ENCODE results near the gene SAMD8.
A peak's percentile ranks its signal among the peaks of the same experiment; 100 is the strongest.
"Not testable (repeated sequence)": the region's sequence is repeated elsewhere in the genome, so short reads cannot be mapped to it uniquely, and the experiment has no call there.

Gene SAMD8

DNA sequence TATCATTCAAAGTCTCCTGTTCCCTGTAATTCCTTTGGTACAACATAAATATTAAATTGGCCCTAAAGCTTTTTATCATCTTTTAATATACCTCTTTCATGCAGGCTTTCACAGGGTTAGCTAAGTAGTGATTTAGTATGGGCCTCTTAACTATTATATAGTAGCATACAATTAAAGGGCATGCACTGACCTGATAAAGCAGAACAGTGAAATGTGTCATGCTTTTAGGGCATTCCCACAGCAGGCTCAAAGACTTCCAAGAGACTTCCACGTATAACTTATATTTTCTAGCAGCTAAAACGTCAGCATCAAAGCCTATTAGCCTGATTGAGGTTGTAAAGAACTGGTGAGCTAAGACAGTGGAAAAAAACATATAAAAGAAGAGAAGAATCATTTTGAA is 35.3 kb downstream of the SAMD8 start:
- DNase-seq: no peak

DNA sequence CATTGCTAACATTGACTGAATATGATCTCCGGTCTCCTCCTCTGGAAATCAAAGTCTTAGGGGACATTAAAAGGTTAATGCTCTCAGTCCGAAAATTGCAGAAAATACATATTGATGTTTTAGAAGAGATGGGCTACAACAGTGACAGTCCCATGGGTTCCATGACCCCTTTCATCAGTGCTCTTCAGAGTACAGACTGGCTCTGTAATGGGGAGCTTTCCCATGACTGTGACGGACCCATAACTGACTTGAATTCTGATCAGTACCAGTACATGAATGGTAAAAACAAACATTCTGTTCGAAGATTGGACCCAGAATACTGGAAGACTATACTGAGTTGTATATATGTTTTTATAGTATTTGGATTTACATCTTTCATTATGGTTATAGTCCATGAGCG is 39.2 kb downstream of the SAMD8 start:
- no peak for DNase-seq

DNA sequence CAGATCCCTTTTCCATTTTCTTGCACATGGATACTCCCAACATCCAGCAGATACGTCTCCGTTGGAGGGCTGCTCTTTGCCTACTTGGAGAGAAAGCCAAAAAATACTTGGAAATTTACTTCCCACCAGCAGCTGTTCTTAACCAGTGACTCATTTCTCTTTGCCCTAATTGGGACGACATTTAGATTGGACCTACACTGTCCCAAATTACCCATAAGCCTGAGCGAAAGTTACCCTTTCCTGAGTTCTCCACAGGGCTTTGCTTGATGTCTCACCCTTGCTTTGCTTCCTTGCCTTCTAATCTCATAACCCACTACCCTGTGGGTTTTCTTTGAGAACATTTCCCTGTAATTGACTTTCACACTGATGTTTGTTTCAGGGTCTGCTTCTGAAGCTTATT is 48.1 kb downstream of the SAMD8 start:
- no peak for DNase-seq

DNA sequence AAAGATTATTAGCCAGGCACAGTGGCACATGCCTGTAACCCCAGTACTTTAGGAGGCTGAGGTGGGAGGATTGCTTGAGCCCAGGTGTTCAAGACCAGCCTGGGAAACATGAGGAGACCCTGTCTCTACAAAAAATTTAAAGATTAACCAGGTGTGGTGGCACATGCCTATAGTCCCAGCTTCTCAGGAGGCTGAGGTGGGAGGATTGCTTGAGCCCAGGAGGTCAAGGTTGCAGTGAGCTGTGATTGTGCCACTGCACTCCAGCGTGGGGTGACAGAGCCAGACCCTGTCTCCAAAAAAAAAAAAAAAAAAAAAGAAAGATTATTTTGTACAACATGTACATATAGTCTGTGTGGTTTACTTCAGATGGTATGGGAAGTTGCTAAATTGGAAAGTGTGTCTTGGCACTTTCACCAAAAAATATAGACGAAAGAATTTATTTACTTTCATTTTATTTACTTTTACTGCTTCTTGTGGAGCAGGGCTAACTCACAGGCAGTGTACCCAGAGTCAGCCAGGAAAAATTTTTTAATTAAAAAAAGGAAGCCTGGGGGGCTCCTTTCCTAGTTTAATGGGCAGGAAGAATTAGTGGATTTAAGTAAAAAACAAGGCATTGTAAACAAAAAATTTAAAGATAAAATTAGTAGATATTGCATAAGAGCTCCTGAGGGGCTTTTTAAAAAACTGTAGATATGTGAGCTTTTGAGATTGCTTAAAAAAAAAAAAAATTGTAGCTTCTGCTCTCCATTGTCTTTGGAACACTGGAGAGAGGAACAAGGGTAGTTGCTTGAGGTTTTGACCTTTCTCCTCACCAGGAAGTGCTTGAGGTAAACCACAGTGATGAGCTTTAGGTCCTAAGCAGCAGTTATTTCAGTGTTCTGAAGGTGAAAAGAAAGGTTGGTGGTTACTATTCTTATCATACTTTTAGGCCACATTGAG is 54.5 kb downstream of the SAMD8 start:
- DNase-seq: no peak

DNA sequence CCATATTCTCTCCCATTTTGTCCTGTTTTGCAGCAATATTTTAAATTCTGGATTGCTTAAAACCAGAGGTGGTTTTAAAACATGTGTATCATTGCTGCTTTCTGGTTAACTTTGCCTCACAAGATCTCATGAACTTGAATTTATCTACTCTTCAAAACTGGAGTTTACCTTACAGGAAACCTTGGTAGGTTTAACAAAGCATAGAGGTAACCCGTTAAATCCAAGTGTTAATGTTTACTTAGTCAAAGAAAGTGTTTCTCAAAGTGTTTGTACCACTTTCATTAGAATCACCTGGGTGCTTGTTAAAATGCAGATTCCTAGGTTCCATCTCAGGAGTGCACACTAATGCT is 55.1 kb downstream of the SAMD8 start:
- DNase-seq: no peak

DNA sequence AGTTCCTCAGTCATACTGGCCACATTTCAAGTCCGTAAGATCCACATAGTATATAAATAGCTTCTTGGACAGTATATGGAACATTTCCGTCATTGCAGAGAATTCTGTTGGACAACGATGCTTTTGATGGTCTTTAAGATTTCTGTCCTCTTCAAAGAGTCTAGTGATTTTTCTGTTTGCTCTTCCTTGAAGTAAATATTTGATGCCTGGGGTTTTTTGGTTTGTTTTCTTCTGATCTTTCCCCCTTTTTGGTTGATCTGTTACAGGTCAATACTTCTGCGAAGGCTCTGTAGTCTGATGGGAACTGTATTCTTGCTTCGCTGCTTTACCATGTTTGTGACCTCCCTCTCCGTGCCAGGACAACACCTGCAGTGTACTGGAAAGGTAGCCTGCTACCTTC is 56.8 kb downstream of the SAMD8 start:
- no peak for DNase-seq

DNA sequence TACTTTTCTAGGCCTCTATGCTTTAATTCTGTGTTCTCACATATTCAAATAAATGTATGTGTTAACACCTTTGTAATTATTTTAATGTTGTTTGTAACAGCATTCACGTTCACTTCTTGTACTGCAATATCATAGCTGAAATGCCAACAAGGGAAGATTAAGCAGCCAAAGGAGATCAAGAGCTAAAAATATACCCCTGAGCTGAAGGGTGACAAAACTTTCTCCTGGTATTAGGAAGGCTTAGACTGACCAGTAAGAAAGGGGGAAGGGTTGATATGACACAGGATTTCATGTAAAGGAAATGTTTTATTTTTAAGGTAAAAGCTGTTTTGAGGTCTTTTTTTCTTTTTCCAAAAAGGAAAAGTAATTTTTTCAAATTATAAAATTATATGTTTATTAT is 58.8 kb downstream of the SAMD8 start:
- no peak for DNase-seq

DNA sequence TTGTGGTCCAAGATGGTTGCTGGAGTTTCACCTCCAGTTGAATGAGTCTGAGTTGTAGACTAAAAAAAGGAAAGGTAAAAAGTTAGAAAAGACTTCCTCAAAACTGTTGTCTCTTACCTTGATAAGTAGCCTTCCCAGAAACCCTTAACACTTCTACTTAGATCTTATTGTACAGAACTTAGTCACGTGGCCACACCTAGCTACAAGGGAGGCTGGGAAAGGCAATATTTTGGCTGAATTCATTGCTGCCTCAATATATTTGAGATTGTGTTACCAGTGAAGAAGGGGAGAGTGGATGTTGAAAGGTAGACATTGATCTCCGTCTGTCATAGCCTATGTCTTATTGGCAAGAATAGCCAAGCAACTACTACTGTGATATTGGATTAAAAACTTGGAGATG is 63.6 kb downstream of the SAMD8 start:
- no peak for DNase-seq

DNA sequence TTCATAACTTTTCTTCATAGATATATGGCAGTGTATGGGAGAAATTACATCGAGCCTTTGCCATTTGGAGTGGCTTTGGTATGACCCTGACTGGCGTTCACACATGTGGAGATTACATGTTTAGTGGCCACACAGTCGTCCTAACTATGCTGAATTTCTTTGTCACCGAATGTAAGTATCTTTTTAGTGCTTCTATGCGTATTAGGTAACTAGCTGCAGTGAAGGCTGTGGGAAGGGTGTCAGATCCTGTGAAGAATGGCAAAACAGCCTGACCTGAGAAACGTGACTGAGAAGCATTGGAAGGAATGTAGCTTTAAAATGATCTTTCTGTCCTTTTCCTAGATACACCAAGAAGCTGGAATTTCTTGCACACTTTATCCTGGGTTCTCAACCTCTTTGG is 64.6 kb downstream of the SAMD8 start:
- no peak for DNase-seq

DNA sequence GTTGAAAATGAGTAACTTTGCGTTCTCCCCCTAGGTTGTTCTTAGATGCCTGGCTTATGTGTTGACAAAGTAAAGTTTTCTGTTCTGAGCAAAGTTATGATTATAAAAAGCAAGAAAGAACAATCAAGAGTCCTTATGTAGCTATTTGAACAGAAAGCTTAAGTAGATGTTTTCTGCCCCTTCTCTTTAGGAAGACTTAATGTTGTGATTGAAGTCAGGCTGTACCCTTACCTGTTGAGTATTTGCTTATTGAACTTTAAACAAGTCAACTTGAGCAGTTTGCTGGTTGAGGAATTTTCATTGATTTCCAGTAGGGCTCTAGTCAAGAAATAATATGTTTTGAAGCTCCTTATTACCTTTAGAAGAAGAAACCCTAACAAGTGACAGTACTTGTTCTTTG is 65.3 kb downstream of the SAMD8 start:
- DNase-seq: no peak

DNA sequence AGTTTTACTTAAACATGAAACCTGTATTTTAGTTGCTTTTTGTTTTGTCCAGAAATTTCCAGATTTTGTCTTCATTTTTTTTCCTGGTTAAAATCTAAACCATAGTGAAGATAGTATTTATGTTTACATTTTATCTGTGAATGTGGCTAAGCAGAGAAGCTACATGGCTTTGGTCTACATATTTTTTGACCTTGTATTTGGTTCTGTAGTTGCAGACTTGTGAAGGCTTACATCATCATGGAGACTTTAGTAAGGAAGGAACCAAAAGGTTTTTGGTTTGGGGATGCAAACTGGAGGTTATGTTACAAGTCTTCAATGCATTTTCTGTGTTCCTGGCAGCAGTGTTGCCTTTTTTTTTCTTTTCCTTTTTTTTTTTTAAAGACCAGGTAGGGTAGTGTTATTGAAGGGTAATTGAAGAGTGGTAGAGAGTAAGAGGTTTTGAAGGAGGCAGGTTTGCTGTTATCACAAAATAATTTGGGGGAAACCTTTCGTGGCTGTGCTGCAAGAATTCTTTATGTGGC is 68.3 kb downstream of the SAMD8 start:
- no peak for DNase-seq

DNA sequence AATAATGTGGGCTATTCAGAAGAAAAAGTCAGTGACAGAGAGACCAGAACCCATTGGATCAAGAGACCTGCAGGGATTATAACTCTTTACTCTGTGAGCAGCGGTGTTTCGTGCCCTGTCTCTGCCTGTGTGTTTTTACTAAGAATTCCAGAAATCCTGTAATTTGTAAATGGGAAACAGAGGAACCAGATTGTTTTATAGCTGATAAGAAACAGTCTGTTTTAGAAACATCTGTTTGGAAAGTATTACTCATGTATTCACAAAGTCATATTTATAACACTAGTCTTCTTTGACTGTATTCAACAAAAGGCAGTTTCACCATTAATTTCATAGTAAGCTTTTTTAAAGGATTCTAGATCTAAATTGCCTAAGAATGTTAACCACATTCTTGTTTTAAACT is 69.1 kb downstream of the SAMD8 start:
- no peak for DNase-seq

DNA sequence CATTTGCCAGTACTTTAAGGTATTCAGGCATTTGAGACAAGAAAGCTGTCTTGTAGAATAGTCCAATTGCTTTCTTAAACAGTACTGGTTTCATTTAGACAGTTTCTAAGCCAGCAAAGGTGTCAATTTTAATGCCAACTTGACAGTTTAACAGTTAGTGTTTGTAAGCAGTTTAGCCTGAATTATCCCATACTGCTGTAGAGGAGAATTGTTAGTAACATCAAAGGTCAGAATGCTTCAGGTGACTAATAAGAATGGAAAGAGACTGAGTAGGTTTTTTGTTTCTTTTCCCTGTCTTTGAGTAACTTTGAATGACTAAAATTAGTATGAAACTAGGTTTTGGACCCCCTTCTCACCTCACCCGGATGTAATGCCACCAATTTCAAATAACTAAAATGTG is 69.6 kb downstream of the SAMD8 start:
- no peak for DNase-seq

DNA sequence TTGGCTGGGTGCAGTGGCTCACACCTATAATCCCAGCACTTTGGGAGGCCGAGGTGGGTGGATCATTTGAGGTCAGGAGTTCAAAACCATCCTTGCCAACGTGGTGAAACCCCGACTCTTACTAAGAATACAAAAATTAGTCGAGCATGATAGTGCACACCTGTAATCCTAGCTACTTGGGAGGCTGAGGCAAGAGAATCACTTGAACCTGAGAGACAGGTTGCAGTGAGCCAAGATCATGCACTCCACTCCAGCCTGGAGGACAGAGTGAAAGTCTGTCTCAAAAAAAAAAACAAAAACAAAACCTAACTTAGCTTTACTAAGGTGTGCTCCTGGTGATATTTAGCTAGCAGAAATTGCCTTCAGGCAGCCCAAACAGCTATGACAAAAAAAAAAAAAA is 74.9 kb downstream of the SAMD8 start:
- DNase-seq: no peak

DNA sequence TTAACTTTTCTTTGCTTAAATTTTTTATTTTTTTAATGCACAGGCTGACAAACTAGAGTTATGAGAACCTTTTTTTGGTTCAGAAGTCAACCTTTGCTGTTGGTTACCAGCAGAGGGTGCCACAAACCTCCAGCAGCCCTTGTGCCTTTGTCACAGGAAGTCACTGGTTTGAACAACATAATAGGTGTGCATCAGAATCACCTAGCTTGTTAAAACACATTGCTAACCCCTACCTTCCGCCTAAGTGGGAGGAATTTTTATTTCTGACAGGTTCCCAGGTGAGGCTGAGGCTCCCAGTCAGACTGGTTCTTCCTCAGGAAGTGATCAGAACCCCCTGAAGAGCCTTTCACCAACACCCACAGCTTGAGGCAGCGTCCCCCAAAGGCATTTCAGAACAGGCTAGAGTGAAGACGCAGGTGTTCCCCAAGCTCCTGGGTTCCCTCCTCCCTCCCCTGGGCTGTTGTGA is 76.5 kb downstream of the SAMD8 start:
- peak; percentile 52 for DNase-seq

DNA sequence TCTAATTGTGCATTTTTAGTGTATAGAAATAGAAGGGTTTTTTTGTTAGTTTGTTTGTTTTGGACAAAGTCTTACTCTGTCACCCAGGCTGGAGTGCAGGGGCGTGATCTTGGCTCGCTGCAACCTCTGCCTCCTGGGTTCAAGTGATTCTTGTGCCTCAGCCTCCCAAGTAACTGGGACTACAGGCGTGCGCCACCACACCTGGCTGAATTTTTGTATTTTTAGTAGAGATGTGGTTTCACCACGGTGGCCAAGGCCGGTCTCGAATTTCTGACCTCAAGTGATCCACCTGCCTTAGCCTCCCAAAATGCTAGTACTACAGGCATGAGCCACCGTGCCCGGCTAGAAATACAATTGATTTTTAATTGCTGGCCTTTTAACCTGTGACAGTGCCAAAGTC is 77.1 kb downstream of the SAMD8 start:
- DNase-seq: not testable (repeated sequence)

DNA sequence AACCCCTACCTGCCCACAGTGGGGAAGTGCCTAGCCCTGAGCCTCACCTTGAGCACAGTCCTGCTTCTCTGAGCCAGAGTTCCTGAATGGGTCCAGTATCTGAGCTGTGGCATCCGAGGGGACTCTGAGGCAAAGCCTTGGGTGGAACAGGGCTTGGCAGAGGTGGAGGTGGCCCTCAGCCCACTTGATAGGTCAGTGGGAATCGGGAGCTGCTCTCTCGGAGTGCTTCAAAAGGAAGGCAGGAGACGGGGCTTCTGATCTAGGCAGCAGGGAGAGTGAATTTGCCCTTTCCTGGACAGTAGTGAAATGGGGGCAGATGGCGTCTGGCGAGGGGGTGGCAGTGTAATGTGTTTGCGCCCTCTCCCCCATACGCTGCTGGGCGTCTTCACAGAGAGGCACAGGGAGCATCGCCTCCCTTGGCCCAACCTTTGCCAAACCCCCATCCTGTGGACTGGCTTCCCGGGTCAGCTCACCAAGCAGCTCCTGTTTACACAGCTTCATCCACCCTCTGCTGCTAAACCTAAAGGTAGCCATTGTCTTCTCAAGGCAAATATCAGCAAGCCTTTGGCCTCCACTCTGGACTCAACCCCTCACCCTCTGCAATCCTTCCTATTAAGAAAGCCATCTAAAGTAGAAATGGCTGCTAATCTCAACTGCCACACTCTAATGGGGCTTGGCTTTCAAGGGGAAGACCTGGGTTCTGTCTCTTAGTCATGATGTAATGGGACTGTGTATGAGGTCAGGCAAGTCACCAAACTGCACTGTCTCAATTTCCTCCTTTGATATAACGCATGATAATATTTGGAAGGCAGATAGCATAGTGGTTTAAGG is 78.0 kb downstream of the SAMD8 start:
- DNase-seq: no peak

DNA sequence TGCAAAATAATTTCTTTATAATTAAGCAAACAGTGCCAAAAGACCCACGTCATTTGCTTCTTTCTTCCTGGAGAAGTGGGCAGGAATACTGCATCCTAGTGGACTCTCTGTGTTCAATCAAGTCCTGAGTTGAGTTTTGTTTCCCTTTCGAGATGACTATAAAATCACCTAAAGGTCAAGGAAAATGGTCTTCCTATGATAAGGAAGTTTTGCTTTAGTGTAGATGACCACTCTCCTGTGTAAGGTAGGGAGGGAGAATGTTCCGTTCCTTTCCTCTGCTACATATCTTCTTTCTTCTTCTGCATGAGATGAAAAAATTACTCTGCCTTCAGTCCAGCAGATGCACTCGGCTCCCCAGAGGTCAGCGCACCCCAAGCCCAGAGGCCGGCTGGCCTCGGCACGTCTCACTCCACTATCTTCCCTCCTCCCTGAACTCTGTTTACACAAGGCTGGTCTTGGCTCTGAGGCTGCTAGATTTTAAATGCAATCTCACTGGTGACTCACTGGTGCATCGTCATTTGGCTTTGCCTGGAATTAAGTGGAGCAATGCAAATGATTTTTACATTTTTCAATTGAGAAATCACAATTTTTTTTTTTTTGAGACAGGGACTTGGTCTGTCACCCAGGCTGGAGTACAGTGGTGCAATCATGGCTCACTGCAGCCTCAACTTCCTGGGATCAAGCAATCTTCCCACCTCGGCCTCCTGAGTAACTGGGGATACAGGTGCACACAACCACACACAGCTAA is 80.5 kb downstream of the SAMD8 start:
- no peak for DNase-seq

DNA sequence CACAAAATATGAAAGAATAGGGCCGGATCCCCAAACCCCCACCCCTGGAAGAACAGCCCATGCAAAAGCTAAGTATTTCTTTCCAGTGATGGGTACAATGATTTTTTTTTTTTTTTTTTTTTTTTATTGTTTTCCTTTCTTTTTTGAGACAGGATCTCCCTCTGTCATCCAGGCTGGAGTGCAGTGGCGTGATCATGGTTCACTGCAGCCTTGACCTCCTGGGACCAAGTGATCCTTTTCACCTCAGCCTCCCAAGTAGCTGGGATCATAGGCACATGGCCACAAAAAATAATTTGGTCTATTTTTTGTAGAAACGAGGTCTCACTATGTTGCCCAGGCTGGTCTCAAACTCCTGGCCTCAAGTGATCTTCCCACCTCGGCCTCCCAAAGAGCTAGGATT is 83.2 kb downstream of the SAMD8 start:
- DNase-seq: not testable (repeated sequence)

DNA sequence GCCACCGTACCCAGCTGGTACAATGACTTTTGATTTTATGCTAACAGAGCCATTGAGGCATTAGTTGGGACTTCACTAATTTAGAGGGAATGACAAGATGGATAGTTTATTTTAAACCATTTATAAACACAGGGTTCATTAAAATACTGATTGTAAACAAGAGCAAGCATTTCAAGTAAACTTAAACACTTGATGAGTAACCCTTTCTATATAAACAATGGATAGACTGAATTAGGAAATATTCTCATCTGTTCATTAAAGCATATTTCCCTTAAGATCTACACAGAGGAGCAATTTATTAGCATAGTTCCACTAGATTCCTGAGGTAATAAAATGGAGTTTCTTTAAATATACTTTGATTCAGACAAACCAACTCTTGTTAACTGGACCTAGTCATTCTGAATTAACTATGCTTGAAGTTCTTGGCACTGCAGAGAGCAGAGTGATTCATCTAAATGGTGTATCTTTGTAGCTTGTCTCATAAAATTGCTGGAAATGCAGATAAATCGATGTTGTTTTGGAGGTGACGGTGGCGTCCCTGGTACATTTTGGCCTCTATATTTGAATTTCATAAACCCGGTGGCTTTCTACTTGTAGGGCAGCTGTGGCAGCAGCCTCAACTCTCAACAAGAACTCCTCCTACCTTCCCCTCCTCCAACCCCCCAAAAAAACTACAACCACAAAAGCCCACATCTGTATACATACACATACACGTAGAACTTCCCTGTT is 83.7 kb downstream of the SAMD8 start:
- no peak for DNase-seq

DNA sequence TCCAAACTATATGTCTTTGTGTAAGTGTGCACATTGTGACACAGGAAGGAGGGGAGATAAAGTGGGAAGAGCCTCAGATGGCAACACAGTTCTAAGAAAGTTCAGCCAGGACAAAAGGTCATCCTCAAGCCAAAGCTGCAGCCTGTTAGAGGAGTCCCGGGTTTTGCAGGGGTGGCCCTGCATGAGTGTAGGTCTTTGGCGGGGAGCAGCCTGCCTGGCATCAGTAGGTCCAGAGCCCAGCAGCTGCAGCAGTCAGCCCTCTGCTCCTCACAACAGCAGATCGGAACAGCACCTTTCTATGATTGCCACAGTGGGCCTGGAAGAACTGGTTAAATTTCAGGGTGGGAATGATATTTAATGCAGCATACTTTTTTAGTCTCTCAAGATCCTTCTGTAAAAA is 85.6 kb downstream of the SAMD8 start:
- no peak for DNase-seq

DNA sequence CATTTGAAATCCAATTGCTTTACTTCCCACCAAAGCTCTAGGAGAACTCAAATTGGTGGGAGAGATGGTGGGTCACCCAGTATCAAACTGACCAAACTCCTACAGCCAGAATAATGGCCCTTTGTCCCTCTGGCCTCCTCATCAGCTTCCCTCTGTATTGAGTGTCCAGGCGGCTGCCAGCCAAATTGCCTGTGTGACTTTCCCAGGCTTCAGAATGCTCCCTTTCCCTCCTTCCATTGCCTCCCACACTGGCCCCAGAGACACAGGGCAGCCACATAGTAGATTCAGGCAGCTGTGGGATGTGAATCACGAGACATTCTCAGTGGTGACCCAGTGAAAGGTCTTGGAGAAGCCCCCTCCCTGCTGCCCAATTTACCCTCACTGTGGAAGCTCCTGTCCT is 86.5 kb downstream of the SAMD8 start:
- no peak for DNase-seq

All from NCI-H146 (cell line).